ENCODE data around the gene MTHFD2L.

The MTHFD2L gene

GRCh38 chr4:74294681-74295080 lies 136.8 kb downstream of the MTHFD2L start:
- TF ChIP-seq, protein P1, sequence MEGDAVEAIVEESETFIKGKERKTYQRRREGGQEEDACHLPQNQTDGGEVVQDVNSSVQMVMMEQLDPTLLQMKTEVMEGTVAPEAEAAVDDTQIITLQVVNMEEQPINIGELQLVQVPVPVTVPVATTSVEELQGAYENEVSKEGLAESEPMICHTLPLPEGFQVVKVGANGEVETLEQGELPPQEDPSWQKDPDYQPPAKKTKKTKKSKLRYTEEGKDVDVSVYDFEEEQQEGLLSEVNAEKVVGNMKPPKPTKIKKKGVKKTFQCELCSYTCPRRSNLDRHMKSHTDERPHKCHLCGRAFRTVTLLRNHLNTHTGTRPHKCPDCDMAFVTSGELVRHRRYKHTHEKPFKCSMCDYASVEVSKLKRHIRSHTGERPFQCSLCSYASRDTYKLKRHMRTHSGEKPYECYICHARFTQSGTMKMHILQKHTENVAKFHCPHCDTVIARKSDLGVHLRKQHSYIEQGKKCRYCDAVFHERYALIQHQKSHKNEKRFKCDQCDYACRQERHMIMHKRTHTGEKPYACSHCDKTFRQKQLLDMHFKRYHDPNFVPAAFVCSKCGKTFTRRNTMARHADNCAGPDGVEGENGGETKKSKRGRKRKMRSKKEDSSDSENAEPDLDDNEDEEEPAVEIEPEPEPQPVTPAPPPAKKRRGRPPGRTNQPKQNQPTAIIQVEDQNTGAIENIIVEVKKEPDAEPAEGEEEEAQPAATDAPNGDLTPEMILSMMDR (IDR thresholded peaks at IDR 0.05; ENCODE audit: control insufficient read depth, extremely low read depth, insufficient read depth): no peak
- DNase-seq (ENCODE audit: low read depth): no peak
- H3K4me3 ChIP-seq (ENCODE audit: low read depth, low read length): no peak overlapping the region

DNA sequence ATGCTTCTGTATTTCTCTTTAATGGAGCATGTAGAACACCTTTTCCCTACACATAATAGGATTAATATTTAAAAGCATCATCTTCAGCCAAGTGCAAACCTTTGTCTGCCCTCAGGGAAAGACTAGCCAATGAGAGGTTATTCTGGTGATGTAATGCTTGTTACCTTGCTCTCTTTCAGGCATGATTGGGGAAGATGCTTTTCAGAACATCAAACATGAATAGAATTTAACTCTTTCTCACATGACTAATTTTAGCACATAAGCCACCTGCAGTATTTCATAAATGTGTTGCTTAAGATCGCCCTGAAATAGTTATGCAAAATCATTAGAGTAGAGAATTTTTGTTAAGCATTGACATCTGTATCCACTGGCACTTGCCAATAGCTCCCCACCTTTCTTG lies 139.6 kb downstream of the MTHFD2L start:
- TF ChIP-seq, protein P1 (IDR thresholded peaks at IDR 0.05; ENCODE audit: control insufficient read depth, extremely low read depth, insufficient read depth): no peak
- H3K4me3 ChIP-seq (ENCODE audit: low read depth, low read length): no peak overlapping the region
- no peak for DNase-seq (ENCODE audit: low read depth)

- DNase-seq (ENCODE audit: low read depth): no peak
- no peak overlapping the region for H3K4me3 ChIP-seq (ENCODE audit: low read depth, low read length)
- TF ChIP-seq, protein P1 (IDR thresholded peaks at IDR 0.05; ENCODE audit: control insufficient read depth, extremely low read depth, insufficient read depth): no peak
These were observed 146.2 kb downstream of the MTHFD2L start for GRCh38 chr4:74304095-74304625.

- DNase-seq (ENCODE audit: low read depth): no peak
- TF ChIP-seq, protein P1 (IDR thresholded peaks at IDR 0.05; ENCODE audit: control insufficient read depth, extremely low read depth, insufficient read depth): no peak
- H3K4me3 ChIP-seq (ENCODE audit: low read depth, low read length): no peak overlapping the region
These were observed 147.1 kb downstream of the MTHFD2L start for GRCh38 chr4:74305000-74305399.

GRCh38 chr4:74307170-74307569 lies 149.3 kb downstream of the MTHFD2L start:
- TF ChIP-seq, protein P1 (IDR thresholded peaks at IDR 0.05; ENCODE audit: control insufficient read depth, extremely low read depth, insufficient read depth): no peak
- DNase-seq (ENCODE audit: low read depth): no peak
- no peak overlapping the region for H3K4me3 ChIP-seq (ENCODE audit: low read depth, low read length)

DNA sequence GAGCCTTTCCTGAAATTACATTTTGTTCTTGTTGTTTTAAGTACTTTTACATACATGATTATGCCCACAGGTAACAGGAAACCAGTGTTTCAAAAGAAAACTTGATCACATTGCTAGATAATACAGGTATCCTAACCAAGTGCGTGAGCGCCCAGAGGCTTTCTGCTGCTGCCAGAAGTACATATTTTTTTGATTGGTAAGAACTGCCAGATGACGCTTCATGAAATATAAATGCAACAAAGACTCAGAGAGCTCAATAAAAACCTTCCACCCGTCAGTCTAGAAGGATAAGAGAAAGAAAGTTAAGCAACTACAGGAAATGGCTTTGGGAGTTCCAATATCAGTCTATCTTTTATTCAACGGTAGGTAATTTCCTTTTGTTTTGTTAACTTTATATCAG lies 150.3 kb downstream of the MTHFD2L start, which contains the start of gene EPGN:
EPGN (plus strand) TSS at position 256 of the 400 bp plus-strand sequence; CDS start at position 320, 64 bp downstream.
- TF ChIP-seq, protein P1 (IDR thresholded peaks at IDR 0.05; ENCODE audit: control insufficient read depth, extremely low read depth, insufficient read depth): no peak
- no peak within 1 kb of the TSS for H3K4me3 ChIP-seq (ENCODE audit: low read depth, low read length)
- no peak for DNase-seq (ENCODE audit: low read depth)

DNA sequence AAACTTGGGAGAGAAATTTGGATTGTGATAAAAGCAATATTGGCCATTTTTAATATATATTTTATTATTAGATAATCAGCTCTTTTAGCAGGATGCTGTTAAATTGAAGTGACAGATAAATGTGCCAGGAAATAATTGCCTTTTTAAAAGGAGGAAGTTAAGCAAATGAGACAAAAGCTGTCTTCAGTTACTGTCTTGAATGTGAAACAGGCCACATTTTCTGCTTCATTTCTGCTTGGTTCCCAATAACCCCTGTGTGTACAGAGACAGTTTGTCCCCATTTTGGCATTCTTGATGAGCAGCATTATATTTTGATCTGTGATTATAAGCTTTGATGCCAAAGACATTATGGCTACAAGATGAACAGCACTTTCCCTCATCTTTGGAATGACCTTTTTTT lies 151.3 kb downstream of the MTHFD2L start:
- DNase-seq (ENCODE audit: low read depth): no peak
- TF ChIP-seq, protein P1 (IDR thresholded peaks at IDR 0.05; ENCODE audit: control insufficient read depth, extremely low read depth, insufficient read depth): no peak
- H3K4me3 ChIP-seq (ENCODE audit: low read depth, low read length): no peak overlapping the region

Measured in LNCaP clone FGC (cell line).